ENCODE measurements around the gene NKD1.

The NKD1 gene

GRCh38 chr16:50662306-50662940, 114.2 kb downstream of the NKD1 start:
- no peak overlapping the region for H4K8ac ChIP-seq (ENCODE audit: low read length)
- H4K91ac ChIP-seq (ENCODE audit: low read length): no peak overlapping the region
- H2AFZ ChIP-seq (ENCODE audit: low read depth, low read length): no peak overlapping the region
- no peaks in the 10 kb centered on the region for H3K36me3 ChIP-seq (ENCODE audit: control insufficient read depth in 1 of 2, insufficient read depth in 2 of 2, low read depth in 1 of 2, low read length in 2 of 2)
- no peak overlapping the region for H3K23ac ChIP-seq (ENCODE audit: low read length in 2 of 2)
- no peak overlapping the region for H3K9ac ChIP-seq (ENCODE audit: low read length)
- no peak overlapping the region for H2AK5ac ChIP-seq (ENCODE audit: low read length, severe bottlenecking)
- no peak for DNase-seq
- H3K4ac ChIP-seq (ENCODE audit: low read depth in 1 of 2, low read length in 2 of 2): no peak overlapping the region
- H3K27me3 ChIP-seq (ENCODE audit: control insufficient read depth in 1 of 2, insufficient read depth in 1 of 2, low read length in 2 of 2): peaks cover 0 to 3% of the 10 kb centered on the region in 2 experiments
- no peaks in the 10 kb centered on the region for H3K79me1 ChIP-seq (replicated peaks; ENCODE audit: low read length, poor library complexity, severe bottlenecking)
- WGBS: 88% methylated on average over 9 of the region's 10 CpGs
- no peak overlapping the region for H3K18ac ChIP-seq (ENCODE audit: low read depth in 1 of 2, low read length in 2 of 2)
- no peak overlapping the region for H3K14ac ChIP-seq (ENCODE audit: low read length in 2 of 2)
- no peak overlapping the region for H2BK120ac ChIP-seq (ENCODE audit: low read depth, low read length)
- no peak overlapping the region for H2BK12ac ChIP-seq (ENCODE audit: low read length in 2 of 2)
- no peak overlapping the region for H2BK5ac ChIP-seq (ENCODE audit: low read depth, low read length, poor library complexity, severe bottlenecking)
- H2BK15ac ChIP-seq (ENCODE audit: low read depth, poor library complexity, severe bottlenecking): no peak overlapping the region
- no peak overlapping the region for H3K27ac ChIP-seq (ENCODE audit: low read length, poor library complexity, severe bottlenecking)
- H3K9me3 ChIP-seq (ENCODE audit: control insufficient read depth, low read length): no peaks in the 10 kb centered on the region
- H3K4me2 ChIP-seq (ENCODE audit: low read length, poor library complexity, severe bottlenecking): no peak overlapping the region
- H3K4me3 ChIP-seq (ENCODE audit: insufficient read depth in 1 of 2, low read depth in 1 of 2, low read length in 2 of 2): no peak overlapping the region
- H3K4me1 ChIP-seq (ENCODE audit: control insufficient read depth, insufficient read depth, low read depth, low read length): peaks cover 2% of the 10 kb centered on the region

- Histone ChIP-seq H3K4me3 (ENCODE audit: insufficient read depth in 1 of 2, low read depth in 1 of 2, low read length in 2 of 2) (no peak overlapping the region), H3K14ac (ENCODE audit: low read length in 2 of 2) (no peak overlapping the region), H3K4ac (ENCODE audit: low read depth in 1 of 2, low read length in 2 of 2) (no peak overlapping the region), H3K9me3 (ENCODE audit: control insufficient read depth, low read length) (no peaks in the 10 kb centered on the region), H4K8ac (ENCODE audit: low read length) (no peak overlapping the region), H2BK15ac (ENCODE audit: low read depth, poor library complexity, severe bottlenecking) (no peak overlapping the region), H2AFZ (ENCODE audit: low read depth, low read length) (no peak overlapping the region), H4K91ac (ENCODE audit: low read length) (no peak overlapping the region), H3K79me1 (replicated peaks; ENCODE audit: low read length, poor library complexity, severe bottlenecking) (no peaks in the 10 kb centered on the region), H3K18ac (ENCODE audit: low read depth in 1 of 2, low read length in 2 of 2) (no peak overlapping the region), H3K36me3 (ENCODE audit: control insufficient read depth in 1 of 2, insufficient read depth in 2 of 2, low read depth in 1 of 2, low read length in 2 of 2) (no peaks in the 10 kb centered on the region), H3K27me3 (ENCODE audit: control insufficient read depth in 1 of 2, insufficient read depth in 1 of 2, low read length in 2 of 2) (no peaks in the 10 kb centered on the region), H2BK5ac (ENCODE audit: low read depth, low read length, poor library complexity, severe bottlenecking) (no peak overlapping the region), H2BK12ac (ENCODE audit: low read length in 2 of 2) (no peak overlapping the region), H2AK5ac (ENCODE audit: low read length, severe bottlenecking) (no peak overlapping the region), H3K4me1 (ENCODE audit: control insufficient read depth, insufficient read depth, low read depth, low read length) (peaks cover 2% of the 10 kb centered on the region), H2BK120ac (ENCODE audit: low read depth, low read length) (no peak overlapping the region), H3K27ac (ENCODE audit: low read length, poor library complexity, severe bottlenecking) (no peak overlapping the region), H3K4me2 (ENCODE audit: low read length, poor library complexity, severe bottlenecking) (no peak overlapping the region), H3K23ac (ENCODE audit: low read length in 2 of 2) (no peak overlapping the region), H3K9ac (ENCODE audit: low read length) (no peak overlapping the region)
- no peak for DNase-seq
- 96% methylated on average over 5 of the region's 5 CpGs for WGBS
Observed at GRCh38 chr16:50664270-50664669, 116.1 kb downstream of the NKD1 start.

GRCh38 chr16:50665128-50665878, 117.1 kb downstream of the NKD1 start:
- H3K27ac ChIP-seq (ENCODE audit: low read length, poor library complexity, severe bottlenecking): no peak overlapping the region
- no peak overlapping the region for H3K18ac ChIP-seq (ENCODE audit: low read depth in 1 of 2, low read length in 2 of 2)
- H3K4me1 ChIP-seq (ENCODE audit: control insufficient read depth, insufficient read depth, low read depth, low read length): peaks cover 2% of the 10 kb centered on the region
- no peak overlapping the region for H3K23ac ChIP-seq (ENCODE audit: low read length in 2 of 2)
- no peak overlapping the region for H4K91ac ChIP-seq (ENCODE audit: low read length)
- no peak overlapping the region for H2BK5ac ChIP-seq (ENCODE audit: low read depth, low read length, poor library complexity, severe bottlenecking)
- H3K9me3 ChIP-seq (ENCODE audit: control insufficient read depth, low read length): no peaks in the 10 kb centered on the region
- no peak overlapping the region for H2BK15ac ChIP-seq (ENCODE audit: low read depth, poor library complexity, severe bottlenecking)
- no peak overlapping the region for H2AFZ ChIP-seq (ENCODE audit: low read depth, low read length)
- peak overlapping the region; percentile 88 for H4K8ac ChIP-seq (ENCODE audit: low read length)
- H3K36me3 ChIP-seq (ENCODE audit: control insufficient read depth in 1 of 2, insufficient read depth in 2 of 2, low read depth in 1 of 2, low read length in 2 of 2): no peaks in the 10 kb centered on the region
- peak overlapping the region; percentile 36 for H3K4me2 ChIP-seq (ENCODE audit: low read length, poor library complexity, severe bottlenecking)
- no peaks in the 10 kb centered on the region for H3K27me3 ChIP-seq (ENCODE audit: control insufficient read depth in 1 of 2, insufficient read depth in 1 of 2, low read length in 2 of 2)
- no peak overlapping the region for H3K14ac ChIP-seq (ENCODE audit: low read length in 2 of 2)
- peak overlapping the region; percentile 89 for H3K9ac ChIP-seq (ENCODE audit: low read length)
- WGBS: 39% methylated on average over 40 of the region's 40 CpGs
- H2BK120ac ChIP-seq (ENCODE audit: low read depth, low read length): no peak overlapping the region
- DNase-seq: peak; percentile 65
- no peaks in the 10 kb centered on the region for H3K79me1 ChIP-seq (replicated peaks; ENCODE audit: low read length, poor library complexity, severe bottlenecking)
- H3K4ac ChIP-seq (ENCODE audit: low read depth in 1 of 2, low read length in 2 of 2): no peak overlapping the region
- H2BK12ac ChIP-seq (ENCODE audit: low read length in 2 of 2): no peak overlapping the region
- H2AK5ac ChIP-seq (ENCODE audit: low read length, severe bottlenecking): no peak overlapping the region
- H3K4me3 ChIP-seq (ENCODE audit: insufficient read depth in 1 of 2, low read depth in 1 of 2, low read length in 2 of 2): peak overlapping the region; percentile 12 to 76

- Histone ChIP-seq H3K14ac (ENCODE audit: low read length in 2 of 2) (no peak overlapping the region), H3K23ac (ENCODE audit: low read length in 2 of 2) (no peak overlapping the region), H3K36me3 (ENCODE audit: control insufficient read depth in 1 of 2, insufficient read depth in 2 of 2, low read depth in 1 of 2, low read length in 2 of 2) (no peaks in the 10 kb centered on the region), H3K27ac (ENCODE audit: low read length, poor library complexity, severe bottlenecking) (no peak overlapping the region), H3K9ac (ENCODE audit: low read length) (no peak overlapping the region), H3K4ac (ENCODE audit: low read depth in 1 of 2, low read length in 2 of 2) (no peak overlapping the region), H3K4me1 (ENCODE audit: control insufficient read depth, insufficient read depth, low read depth, low read length) (peaks cover 2% of the 10 kb centered on the region), H2BK12ac (ENCODE audit: low read length in 2 of 2) (no peak overlapping the region), H3K18ac (ENCODE audit: low read depth in 1 of 2, low read length in 2 of 2) (no peak overlapping the region), H3K9me3 (ENCODE audit: control insufficient read depth, low read length) (peaks cover 5% of the 10 kb centered on the region), H4K8ac (ENCODE audit: low read length) (no peak overlapping the region), H2BK5ac (ENCODE audit: low read depth, low read length, poor library complexity, severe bottlenecking) (no peak overlapping the region), H3K27me3 (ENCODE audit: control insufficient read depth in 1 of 2, insufficient read depth in 1 of 2, low read length in 2 of 2) (no peaks in the 10 kb centered on the region), H2BK120ac (ENCODE audit: low read depth, low read length) (no peak overlapping the region), H4K91ac (ENCODE audit: low read length) (no peak overlapping the region), H3K4me3 (ENCODE audit: insufficient read depth in 1 of 2, low read depth in 1 of 2, low read length in 2 of 2) (no peak overlapping the region), H2BK15ac (ENCODE audit: low read depth, poor library complexity, severe bottlenecking) (no peak overlapping the region), H3K79me1 (replicated peaks; ENCODE audit: low read length, poor library complexity, severe bottlenecking) (no peaks in the 10 kb centered on the region), H2AK5ac (ENCODE audit: low read length, severe bottlenecking) (no peak overlapping the region), H2AFZ (ENCODE audit: low read depth, low read length) (no peak overlapping the region), H3K4me2 (ENCODE audit: low read length, poor library complexity, severe bottlenecking) (no peak overlapping the region)
- 90% methylated on average over 8 of the region's 9 CpGs for WGBS
- no peak for DNase-seq
Observed at GRCh38 chr16:50666658-50667496, 118.7 kb downstream of the NKD1 start.

Data from mesenchymal stem cell (in vitro differentiated cells and primary cell).